Prostate gland (tissue), 2 donors: ENCODE measurements around the gene FAAP20. TPM values are rescaled to one million over a fixed set of nuclear protein-coding genes. Genes with fewer than 3 reads are reported as not detected.

Source experiments
- DNase-seq: peaks from one replicate; pipeline ENCODE4 v3.0.0-alpha.2; 2019; ENCODE audit warnings: low spot score
- H3K27ac ChIP-seq, 2 donors: fragments of 200-600 bp; sonication (generic); 2 replicates each; pipeline ENCODE4 v1.5.1; 2017 to 2019
- H3K27me3 ChIP-seq: fragments of 200-600 bp; sonication (generic); replicated peaks from 2 replicates; pipeline ENCODE4 v1.5.1; 2019; ENCODE audit not compliant: insufficient read depth
- H3K36me3 ChIP-seq, 2 donors: fragments of 200-600 bp; sonication (generic); 1 replicate in 1 of 2; 2 replicates in 1 of 2; pipeline versions ENCODE4 v1.5.1 to v1.8.1; 2017 to 2019
- H3K4me1 ChIP-seq: fragments of 200-600 bp; sonication (generic); replicated peaks from 2 replicates; pipeline ENCODE4 v1.5.1; 2019
- H3K4me3 ChIP-seq, 2 donors: fragments of 200-600 bp; sonication (generic); 2 replicates each; pipeline ENCODE4 v1.5.1; 2017 to 2019
- H3K9me3 ChIP-seq: fragments of 200-600 bp; sonication (generic); 2 replicates; pipeline ENCODE4 v1.5.1; 2017
- POLR2A ChIP-seq: fragments of 450-650 bp; IDR thresholded peaks from one replicate; pipeline ENCODE4 v1.6.1; 2016; ENCODE audit warnings: antibody characterized with exemption, mild to moderate bottlenecking
- POLR2AphosphoS5 ChIP-seq: sonication (generic); formaldehyde crosslinking; IDR thresholded peaks from one replicate; pipeline ENCODE4 v1.6.1; 2017; ENCODE audit warnings: antibody characterized with exemption
- WGBS: methylation state at CpG from one replicate; pipeline ENCODE4 v1.1.5; 2018; 5-methylcytosine and 5-hydroxymethylcytosine counted together
- intact Hi-C: fragments of 100-400 bp; cut with DNase I; formaldehyde crosslinking; loops from one replicate; pipeline ENCODE4 v1.14.2; 2022
- total RNA-seq, 2 donors: library from RNA; depleted of rRNA; stranded (reverse); fragments of >200 nt; gene quantifications; one replicate each; pipeline ENCODE4 v1.1.0, GENCODE V29; 2016
- TF ChIP-seq, protein P1 (sequence below), 4 experiments: fragments of 200-600 bp in 2 of 4; fragments of 450-650 bp in 2 of 4; sonication (generic) in 2 of 4; IDR thresholded peaks; 1 replicate in 3 of 4; 2 replicates in 1 of 4; pipeline ENCODE4 v1.5.1; 2016 to 2019; ENCODE audit warnings: antibody characterized with exemption in 4 of 4, mild to moderate bottlenecking in 2 of 4, moderate library complexity in 2 of 4

Gene FAAP20
- total RNA-seq, 2 donors from 2014 or later, result 55.9 to 70.4 TPM

DNA sequence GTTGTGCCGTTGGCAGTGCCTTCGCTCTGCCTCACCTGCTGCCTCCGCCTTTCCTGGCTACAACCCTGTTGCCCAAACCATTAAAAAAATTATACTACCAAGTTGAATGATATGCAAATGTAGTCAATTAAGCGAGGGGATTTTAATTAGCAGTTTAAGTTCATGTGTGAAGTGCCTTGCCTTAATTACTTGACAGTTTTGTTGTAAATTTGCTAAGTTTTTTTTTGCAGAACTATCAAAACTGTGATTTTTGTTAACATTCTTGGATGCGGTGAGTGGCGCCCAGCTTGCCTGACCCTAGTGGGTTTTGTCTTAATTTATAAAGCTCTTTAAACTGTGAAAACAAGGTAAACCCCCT is 44.4 kb upstream of the FAAP20 start:
- Histone ChIP-seq H3K4me1 (peaks cover 44% of the 10 kb centered on the region), H3K36me3 (no peaks in the 10 kb centered on the region), H3K9me3 (no peaks in the 10 kb centered on the region), H3K4me3 (no peak overlapping the region), H3K27me3 (no peaks in the 10 kb centered on the region), H3K27ac (peak overlapping the region in 1 of 2 donors; percentile 58)
- TF ChIP-seq, protein P1, sequence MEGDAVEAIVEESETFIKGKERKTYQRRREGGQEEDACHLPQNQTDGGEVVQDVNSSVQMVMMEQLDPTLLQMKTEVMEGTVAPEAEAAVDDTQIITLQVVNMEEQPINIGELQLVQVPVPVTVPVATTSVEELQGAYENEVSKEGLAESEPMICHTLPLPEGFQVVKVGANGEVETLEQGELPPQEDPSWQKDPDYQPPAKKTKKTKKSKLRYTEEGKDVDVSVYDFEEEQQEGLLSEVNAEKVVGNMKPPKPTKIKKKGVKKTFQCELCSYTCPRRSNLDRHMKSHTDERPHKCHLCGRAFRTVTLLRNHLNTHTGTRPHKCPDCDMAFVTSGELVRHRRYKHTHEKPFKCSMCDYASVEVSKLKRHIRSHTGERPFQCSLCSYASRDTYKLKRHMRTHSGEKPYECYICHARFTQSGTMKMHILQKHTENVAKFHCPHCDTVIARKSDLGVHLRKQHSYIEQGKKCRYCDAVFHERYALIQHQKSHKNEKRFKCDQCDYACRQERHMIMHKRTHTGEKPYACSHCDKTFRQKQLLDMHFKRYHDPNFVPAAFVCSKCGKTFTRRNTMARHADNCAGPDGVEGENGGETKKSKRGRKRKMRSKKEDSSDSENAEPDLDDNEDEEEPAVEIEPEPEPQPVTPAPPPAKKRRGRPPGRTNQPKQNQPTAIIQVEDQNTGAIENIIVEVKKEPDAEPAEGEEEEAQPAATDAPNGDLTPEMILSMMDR (IDR thresholded peaks at IDR 0.05), result no peak
- TF ChIP-seq POLR2AphosphoS5, result no peak
- TF ChIP-seq POLR2A, result no peak
- no peak for DNase-seq
- intact Hi-C loops, result no loop called here
- WGBS, result 62% methylated on average over 6 of the region's 6 CpGs

DNA sequence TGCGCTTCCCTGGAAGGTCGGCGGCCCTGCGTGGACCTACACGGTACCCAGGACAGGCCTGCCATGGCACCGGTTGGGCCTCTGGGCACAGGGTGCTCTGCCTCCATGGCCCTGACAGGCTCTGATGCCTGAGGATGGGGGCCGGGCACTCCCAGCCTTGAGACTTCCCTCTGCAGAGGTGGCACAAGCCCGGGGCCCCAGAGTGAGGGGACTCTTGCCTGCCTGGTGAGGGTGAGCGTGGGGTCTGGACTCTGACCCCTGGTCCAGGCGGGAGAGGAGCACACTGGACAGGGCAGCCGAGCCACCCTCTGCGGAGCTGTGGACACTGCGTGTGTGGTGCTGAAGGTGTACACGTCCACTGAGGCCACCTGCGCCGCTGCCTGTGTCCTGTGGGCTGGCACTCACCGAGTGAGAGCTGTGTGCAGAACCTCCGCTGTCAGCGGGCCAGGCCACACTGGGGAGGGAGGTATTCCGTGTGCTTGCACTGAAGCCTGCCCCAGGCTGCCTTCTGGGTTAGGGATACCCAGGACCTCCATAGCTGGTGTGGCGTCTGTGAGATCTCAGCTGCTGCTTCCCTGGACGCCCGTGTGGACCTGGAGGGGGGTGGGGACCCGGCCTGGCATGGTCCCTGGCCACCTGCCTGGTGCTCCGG is 43.9 kb upstream of the FAAP20 start:
- Histone ChIP-seq H3K27ac (peak overlapping the region; percentile 52 to 58), H3K36me3 (no peaks in the 10 kb centered on the region), H3K4me3 (no peak overlapping the region), H3K9me3 (no peaks in the 10 kb centered on the region), H3K4me1 (peaks cover 49% of the 10 kb centered on the region), H3K27me3 (no peaks in the 10 kb centered on the region)
- intact Hi-C loops, result no loop called here
- WGBS, result 55% methylated on average over 25 of the region's 25 CpGs
- DNase-seq, result no peak
- peak; percentile 20 for TF ChIP-seq POLR2AphosphoS5
- TF ChIP-seq POLR2A, result no peak
- TF ChIP-seq, protein P1 (IDR thresholded peaks at IDR 0.05), result no peak

DNA sequence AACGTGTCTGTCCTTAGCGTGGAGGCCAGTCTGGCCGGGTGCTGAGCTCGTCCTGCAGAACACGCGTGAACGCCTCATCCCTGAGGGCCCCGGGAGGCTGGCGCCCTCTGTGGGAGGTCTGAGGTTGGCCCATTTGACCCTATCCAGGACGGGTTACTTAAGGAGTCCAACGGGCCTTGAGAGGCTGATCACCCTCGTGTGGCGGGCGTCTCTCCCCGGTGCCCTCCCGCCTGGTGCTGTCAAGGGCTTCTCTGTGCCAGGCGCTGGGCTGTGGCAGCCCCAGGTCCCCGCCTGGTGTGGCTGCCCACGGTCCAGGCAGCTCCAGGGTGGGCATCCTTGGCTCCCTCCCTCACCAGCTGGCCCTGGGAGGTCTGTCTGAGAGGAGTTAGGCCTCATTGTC is 43.2 kb upstream of the FAAP20 start:
- Histone ChIP-seq H3K36me3 (no peaks in the 10 kb centered on the region), H3K9me3 (no peaks in the 10 kb centered on the region), H3K27me3 (no peaks in the 10 kb centered on the region), H3K4me3 (no peak overlapping the region), H3K4me1 (peaks cover 54% of the 10 kb centered on the region), H3K27ac (peak overlapping the region; percentile 52 to 58)
- no peak for DNase-seq
- TF ChIP-seq POLR2A, result no peak
- TF ChIP-seq POLR2AphosphoS5, result no peak
- TF ChIP-seq, protein P1 (IDR thresholded peaks at IDR 0.05), result no peak
- 58% methylated on average over 18 of the region's 19 CpGs for WGBS
- intact Hi-C loops, result no loop called here

DNA sequence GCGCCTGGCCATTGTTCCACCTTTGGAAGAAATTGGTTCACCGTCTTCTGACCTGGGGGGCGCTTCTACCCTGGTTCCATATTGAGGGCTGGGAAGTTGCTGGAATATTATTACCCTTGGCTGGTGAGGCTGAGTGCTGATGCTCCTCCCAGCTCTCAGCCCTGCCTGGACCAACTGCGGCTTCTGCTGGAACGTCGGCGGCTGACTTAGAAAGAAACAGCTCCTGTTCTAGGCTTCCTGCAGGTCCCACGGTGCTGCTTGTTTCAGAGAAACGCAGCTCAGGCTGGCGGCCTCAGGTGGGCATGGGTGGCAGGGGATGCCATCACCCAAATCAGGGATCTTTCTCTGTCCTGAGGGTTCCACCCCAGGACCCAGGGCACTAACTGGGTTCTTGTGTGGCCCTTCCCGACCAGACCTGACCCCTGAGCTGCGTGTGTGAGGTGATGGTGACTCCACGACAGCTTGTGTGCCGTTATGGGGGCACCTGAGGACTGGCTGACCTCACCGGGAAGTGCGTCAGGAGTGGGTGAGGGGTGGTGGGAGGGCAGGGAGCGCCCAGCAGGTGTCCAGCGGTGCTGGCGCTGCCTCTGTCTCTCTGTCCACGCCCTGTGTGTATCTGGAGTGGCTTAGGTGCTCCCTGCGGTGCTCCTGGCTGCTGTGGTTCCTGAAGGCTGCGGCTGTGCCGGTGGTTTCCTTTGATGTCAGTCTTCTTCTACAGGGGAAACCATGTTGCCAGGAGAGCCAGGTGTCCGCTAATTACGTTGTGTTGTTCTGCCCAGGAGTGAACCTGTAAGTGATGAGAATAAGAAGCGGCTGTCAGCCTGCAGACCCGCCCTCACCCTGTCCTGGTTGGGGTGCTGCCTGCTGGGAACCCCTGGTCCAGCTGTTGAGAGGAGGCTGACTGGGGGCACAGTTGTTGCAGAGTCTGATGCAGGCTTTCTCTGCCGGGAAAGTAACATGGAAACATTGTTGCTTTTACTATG is 42.4 kb upstream of the FAAP20 start:
- TF ChIP-seq POLR2AphosphoS5 (no peak), POLR2A (no peak)
- TF ChIP-seq, protein P1 (IDR thresholded peaks at IDR 0.05), result no peak
- Histone ChIP-seq H3K9me3 (no peaks in the 10 kb centered on the region), H3K27ac (peak overlapping the region; percentile 17 to 95), H3K27me3 (no peaks in the 10 kb centered on the region), H3K4me1 (peaks cover 62% of the 10 kb centered on the region), H3K4me3 (no peak overlapping the region), H3K36me3 (no peaks in the 10 kb centered on the region)
- WGBS, result 60% methylated on average over 28 of the region's 28 CpGs
- intact Hi-C loops, result no loop called here
- DNase-seq, result no peak
